Right renal pelvis (tissue), 4 donors: ENCODE measurements around the gene SLC12A6. TPM values are rescaled to one million over a fixed set of nuclear protein-coding genes. Genes with fewer than 3 reads are reported as not detected.
"Not testable (repeated sequence)": the region's sequence is repeated elsewhere in the genome, so short reads cannot be mapped to it uniquely, and the experiment has no call there.

Experiments
- DNase-seq, 4 donors: peaks; one replicate each; pipeline ENCODE4 v3.0.0-alpha.2; 2013; ENCODE audit warnings: low read depth in 4 of 4, low spot score in 3 of 4, missing footprints in 1 of 4
- polyA plus RNA-seq, 4 donors: library from polyadenylated mRNA; unstranded; fragments of 120-200 nt; gene quantifications; one replicate each; pipeline ENCODE4 v1.2.1, GENCODE V29; 2013; ENCODE audit not compliant: insufficient read length in 4 of 4

Gene SLC12A6
- polyA plus RNA-seq = 10 to 100 TPM; 18.7 to 24.4 (median 21.1) TPM

- peak; percentile 71 to 77 (median 76) for DNase-seq
Measured at GRCh38 chr15:34337557-34338306, at the start of gene SLC12A6. Gene SLC12A6, minus strand, starts transcription at chr15:34337781. Its CDS starts 1,101 bp downstream, at chr15:34336680.

- not testable (repeated sequence) for DNase-seq
Measured at GRCh38 chr15:34381829-34382521, 44.4 kb upstream of the SLC12A6 start.

GRCh38 chr15:34380491-34380890, 42.9 kb upstream of the SLC12A6 start:
- DNase-seq = not testable (repeated sequence)

- DNase-seq = no peak
Measured at GRCh38 chr15:34376856-34377255, 39.3 kb upstream of the SLC12A6 start.

DNA sequence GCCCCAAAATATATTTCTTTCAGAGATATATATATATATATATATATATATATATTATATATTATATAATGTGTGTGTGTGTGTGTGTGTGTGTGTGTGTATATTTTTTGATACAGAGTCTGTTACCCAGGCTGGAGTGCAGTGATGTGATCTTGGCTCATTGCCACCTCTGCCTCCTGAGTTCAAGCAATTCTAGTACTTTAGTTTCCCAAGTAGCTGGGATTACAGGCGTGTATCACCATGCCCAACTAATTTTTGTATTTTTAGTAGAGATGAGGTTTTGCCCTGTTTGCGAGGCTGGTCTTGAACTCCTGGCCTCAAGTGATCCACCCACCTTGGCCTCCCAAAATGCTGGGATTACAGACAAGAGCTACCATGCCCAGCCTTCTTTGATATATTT, 38.0 kb upstream of the SLC12A6 start:
- not testable (repeated sequence) for DNase-seq

GRCh38 chr15:34374816-34375215, 37.2 kb upstream of the SLC12A6 start:
- no peak for DNase-seq

- no peak for DNase-seq
Measured at GRCh38 chr15:34373951-34374350, 36.4 kb upstream of the SLC12A6 start.

- DNase-seq = no peak
Measured at GRCh38 chr15:34370643-34371042, 33.1 kb upstream of the SLC12A6 start.

- no peak for DNase-seq
Measured at GRCh38 chr15:34370129-34370528, 32.5 kb upstream of the SLC12A6 start.

DNA sequence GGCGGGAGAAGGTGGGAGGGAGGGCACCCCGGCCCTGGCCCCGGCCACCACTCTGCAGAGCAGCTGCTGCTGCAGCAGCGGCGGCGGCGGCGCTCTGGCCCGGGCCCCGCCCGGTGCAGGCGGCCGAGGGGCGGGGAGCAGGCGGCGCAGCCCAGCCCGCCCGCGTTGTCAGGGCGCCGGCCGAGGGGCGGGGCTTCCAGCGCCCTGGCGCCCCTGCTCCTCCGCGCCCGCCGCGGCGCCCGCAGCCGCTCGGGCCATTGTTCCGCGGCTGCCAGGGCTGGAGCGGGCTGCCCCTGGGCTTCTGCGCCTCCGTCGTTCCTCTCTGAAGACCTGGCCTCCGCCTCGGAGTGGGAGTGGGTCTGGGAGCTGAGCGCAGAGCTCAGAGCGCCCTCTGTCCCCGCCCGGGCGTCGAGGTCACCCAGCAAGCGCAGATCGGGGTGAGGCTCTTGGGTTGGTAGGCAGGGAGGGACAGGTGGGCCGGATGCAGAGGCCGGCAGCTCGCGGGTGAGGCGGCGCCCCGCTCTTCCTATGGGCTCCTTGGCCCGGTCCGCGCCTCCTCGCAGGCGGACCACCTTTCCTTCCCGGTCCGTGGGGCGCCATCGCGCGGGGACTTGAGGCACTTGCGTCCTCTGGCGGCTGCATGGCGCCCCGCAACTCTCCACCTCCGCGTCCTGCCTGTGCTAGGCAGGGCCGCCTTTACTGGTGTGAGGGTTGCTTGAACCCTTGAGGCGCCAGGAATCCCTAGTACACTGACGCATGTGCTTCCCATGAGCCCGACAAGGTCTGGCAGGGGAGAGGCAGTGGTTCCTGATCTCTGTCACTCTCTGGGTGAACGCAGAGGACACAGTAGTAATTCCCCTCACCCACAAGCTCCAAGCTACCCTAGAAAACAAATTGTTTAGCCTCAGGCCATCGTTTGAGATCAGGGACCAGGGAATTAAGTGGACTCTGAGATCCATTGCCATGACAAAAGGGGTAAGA, 29.8 kb upstream of the SLC12A6 start, which contains the start of gene LPCAT4:
Gene LPCAT4, minus strand, starts transcription at position 96 of the 981 bp plus-strand sequence. CDS start 96 bp downstream, outside the sequence.
- peak; percentile 75 to 85 (median 82) for DNase-seq

DNA sequence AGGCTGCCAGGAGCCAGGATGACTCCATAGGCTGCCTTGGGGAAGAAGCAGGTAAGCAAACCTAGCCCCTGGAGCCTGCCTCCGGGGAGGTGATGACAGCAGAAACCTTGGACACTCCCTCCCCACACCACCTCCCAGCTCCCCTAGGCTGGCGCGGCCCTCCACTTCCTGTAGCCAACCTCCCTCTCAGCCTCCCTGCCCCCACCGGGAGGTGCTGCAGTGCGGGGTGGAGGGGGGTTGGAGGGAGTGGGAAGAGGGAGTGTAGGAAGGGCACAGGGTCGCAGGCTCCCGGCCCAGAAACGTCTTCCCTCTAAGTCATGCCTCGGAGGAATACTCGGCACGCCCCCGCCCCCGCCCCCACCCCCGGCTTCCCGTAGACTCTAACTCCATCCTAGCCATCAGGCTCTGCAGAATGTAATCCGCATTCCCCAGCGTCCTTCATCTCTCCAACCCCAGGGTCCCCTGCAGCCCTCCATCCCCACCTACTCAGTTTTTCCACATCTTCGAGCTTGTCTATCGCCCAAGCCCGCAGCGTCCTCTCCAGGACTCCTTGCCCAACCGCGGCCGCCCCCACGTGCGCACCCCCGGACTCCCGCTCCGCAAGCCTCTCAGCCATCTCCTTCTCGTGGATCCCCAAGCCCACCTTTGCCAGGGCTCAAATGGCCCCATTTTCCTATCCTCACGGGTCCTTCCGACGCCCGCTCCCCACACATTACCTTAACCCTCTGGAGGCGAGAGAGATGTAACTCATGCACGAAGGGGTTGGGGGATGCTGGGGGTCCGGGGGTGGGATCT, 28.9 kb upstream of the SLC12A6 start:
- DNase-seq = peak in 3 of 4 donors; percentile 26 to 52 (median 35)

DNA sequence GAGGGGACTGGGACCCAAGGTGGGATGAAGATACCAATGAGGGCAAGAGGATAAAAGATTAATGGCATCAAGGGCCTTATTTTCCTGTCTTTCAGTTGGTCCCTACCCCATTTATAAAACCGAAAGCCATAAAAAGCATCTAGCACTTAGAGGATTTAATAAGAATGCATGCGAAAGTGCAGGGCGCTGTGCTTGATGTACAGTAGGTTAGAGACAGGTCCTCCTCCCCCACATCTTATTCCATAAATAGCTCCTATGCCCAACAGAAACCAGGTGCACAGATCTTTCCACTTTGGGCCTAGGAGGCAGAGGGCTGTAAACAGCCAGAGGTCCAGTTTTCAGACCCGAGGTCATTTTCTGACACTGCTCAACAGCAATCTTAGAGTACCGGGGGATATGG, 28.3 kb upstream of the SLC12A6 start:
- DNase-seq = peak in 1 of 4 donors; percentile 8

DNA sequence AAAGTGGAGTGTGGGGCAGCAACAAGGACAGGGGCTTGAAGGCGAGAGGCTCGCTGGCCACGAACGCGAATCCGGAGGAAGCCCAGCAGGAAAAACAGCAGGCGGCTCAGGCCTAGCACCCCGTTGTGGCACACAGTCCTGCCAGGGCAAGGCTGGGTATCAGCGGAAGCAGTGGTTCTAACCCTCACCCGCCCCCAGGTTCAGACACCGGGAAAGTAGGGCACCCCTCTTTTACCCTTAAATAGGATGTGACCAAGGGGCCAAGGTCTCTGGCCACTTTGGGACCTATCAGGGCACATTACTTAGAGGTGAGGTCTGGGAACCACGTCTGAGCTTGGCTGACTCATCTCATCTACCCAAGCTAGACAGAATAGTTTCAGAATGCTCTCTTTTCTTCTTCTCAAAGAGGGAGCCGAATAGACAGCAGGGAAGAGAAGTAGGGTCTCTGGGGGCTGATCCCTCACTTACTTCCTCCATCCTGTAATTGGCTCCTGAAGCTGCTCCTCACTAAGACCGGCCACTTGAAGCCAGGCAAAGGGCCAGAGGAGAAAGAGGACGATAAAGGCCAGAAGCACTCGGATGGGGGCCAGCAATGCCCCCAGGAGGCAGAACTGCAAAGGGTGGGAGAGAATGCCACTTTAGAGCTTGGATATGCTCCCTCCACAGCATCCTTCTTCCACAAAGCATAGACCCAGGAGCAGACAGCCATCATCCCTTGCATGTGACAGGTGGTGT, 27.7 kb upstream of the SLC12A6 start:
- DNase-seq = no peak

- DNase-seq = no peak
Measured at GRCh38 chr15:34364041-34364440, 26.5 kb upstream of the SLC12A6 start.

GRCh38 chr15:34362047-34362773, 24.6 kb upstream of the SLC12A6 start:
- DNase-seq = no peak

DNA sequence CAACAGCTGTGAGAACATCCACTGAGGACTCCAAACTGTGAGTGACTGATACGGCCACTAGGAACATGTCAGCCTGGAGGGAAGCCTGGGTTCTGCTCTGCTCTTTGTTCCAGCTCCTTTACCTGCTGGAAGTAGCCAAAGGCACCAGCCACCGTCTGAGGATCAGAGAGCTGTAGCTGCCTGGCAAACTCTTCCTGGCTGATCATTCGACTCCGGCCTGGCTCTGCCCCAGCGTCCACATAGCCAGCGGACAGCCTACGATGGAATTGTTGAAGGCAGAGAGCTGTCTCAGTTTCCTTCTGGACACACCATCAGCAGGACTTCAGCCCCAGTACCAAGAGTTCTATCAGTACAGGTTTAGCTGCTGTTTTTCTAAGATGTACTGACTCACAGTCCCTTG, 23.7 kb upstream of the SLC12A6 start:
- DNase-seq = no peak

- no peak for DNase-seq
Measured at GRCh38 chr15:34360298-34360697, 22.7 kb upstream of the SLC12A6 start.

DNA sequence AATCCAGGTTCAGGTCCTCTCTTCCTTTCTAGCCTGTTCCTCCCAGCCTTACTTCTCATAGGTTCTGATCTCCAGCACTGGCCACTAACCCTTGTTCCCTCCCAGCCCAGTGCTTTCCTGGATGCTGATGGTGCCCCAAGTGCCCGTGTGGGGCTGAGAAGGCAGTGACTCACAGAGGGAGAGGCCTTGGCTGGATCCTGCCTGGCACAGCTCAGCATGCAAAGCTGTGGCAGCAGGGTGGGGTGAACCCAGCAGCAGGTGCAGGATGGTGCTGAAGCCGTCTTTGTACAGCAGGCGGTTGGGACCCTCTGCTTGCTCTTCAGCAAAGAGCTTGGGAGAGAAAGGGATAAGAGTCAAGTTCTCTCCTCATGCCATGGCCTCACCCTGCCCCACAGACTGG, 21.8 kb upstream of the SLC12A6 start:
- no peak for DNase-seq
